ENCODE results near the gene ZBP1.

Gene ZBP1

DNA sequence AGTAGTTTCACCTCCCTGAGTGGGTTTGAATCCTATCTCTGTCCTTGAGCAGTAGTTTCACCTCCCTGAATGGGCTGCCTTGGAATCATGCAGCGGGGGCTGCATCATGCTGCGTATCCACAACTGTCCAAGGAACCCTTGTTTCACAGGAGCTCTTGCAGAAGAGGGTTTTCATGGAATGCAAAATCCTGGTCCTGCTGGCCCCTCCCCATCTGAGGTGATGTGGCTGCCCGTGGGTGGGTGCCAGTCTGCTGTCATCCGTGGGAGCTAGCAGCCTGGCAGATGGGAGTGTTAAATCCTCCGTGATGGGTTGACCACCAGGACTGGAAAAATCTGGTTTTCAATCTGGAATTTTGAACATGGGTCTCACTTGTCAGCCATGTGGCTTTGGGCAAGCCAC is 21.7 kb downstream of the ZBP1 start:
- no peak for ATAC-seq
- no peak for DNase-seq

GRCh38 chr20:57598060-57598459 is 22.2 kb downstream of the ZBP1 start:
- DNase-seq (no peak), ATAC-seq (no peak)

DNA sequence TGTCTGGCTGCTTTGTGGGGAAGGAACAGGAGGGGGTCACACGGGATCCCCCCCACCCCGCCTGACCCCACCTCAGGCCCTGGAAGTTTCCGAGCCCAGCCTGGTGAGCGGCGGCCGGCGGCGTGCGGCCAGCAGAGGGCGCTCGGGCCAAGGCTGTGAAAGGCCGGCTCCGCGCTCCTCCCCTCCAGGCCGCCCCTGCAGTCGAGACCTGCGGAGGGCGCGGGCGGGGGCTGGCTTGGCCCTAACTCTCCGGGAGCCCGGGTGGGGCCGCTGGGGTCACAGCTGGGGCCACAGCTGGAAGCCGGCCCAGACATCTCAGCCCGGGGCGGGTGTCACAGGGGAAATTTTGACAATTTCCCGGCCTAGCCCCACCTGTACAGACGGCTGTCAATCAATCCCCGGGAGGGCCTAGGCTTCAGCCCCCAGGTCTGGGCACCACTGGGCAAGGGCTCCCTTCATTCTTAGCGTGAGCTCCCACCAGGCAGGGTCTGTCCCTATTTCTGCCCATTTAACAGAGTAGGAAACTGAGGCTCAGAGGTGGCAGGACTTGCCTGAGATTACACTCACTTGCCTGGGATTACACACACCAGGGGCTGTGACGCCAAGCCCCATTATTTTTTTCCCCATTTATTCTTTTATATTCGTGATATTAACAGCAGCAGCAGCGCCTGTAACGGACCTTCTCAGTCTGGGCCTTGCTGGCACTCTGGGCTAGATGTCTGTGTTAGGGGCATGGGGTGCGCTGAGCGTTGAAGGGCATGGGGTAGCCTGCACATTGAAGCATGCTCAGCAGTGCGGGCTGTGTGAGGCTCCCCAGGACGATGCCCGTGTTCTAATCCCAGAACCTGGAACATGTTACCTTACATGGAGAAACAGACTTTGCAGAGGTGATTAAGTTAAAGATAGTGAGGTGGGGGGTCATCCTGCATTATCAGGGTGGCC is 23.0 kb downstream of the ZBP1 start:
- DNase-seq (peak; percentile 84), ATAC-seq (peak; percentile 72)

DNA sequence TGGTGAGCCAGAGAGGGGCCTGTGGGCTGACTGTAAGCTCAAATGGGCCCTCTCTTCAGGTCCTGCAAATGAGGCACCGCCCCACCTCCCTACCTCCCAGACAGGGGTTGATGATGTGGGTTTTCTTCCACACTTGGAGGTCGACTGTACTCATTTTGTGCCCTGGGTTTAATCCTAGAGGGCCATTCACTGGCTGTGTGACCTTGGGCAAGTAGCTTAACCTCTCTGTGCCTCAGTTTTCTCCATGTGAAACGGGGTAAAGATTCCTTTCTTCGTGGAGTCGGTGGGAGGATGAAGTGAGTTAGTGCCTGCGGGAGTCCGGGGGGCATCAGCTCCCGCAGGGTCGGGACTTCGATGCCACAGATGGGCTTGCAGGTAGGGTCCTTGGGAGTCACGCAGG is 23.9 kb downstream of the ZBP1 start:
- DNase-seq = no peak
- ATAC-seq = no peak

GRCh38 chr20:57595041-57596030 is 24.9 kb downstream of the ZBP1 start:
- no peak for DNase-seq
- ATAC-seq = no peak

DNA sequence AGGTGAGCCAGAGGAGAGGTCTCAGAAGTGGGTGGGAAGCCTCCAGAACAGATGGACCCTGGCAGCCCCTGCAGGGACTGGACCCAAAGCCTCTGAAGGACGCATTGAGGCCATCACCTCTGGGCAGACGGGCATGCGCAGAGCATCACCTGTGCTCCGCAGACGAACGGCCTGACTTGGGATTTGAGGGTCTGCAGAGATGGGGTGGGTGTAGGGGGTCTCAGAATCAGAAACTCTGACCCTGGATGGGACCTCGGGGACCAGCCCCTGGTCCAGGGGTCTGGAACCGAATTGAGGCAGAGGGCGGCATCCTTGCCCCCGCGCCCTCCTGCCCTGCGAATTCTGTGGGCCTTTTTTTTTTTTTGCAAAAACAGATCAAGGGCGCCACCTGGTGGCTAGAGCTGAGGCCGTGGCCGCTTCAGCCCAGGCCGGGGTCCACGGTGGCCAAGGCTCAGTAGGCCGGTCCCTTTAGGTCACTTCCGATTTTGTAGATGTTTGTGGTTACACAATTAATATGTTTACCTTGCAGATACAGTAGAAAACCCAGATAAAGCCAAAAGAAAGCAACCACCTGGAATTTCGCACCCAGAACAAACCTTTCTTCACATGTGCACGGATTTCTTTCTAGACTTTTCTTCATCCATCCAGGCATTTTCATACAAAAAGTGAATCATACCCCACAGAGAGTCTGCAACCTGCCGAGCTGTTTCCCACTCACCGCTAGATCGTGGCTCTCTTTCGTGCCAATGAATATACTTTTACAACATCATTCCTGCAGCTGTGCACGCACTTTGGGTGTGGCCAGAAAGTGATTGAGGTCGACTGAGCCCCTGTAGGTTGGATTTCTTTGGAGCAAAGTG is 25.9 kb downstream of the ZBP1 start:
- ATAC-seq (no peak), DNase-seq (peak; percentile 74)

GRCh38 chr20:57593134-57593886 is 26.9 kb downstream of the ZBP1 start:
- DNase-seq (no peak), ATAC-seq (no peak)

GRCh38 chr20:57592263-57593092 is 27.7 kb downstream of the ZBP1 start:
- ATAC-seq = no peak
- DNase-seq = no peak

DNA sequence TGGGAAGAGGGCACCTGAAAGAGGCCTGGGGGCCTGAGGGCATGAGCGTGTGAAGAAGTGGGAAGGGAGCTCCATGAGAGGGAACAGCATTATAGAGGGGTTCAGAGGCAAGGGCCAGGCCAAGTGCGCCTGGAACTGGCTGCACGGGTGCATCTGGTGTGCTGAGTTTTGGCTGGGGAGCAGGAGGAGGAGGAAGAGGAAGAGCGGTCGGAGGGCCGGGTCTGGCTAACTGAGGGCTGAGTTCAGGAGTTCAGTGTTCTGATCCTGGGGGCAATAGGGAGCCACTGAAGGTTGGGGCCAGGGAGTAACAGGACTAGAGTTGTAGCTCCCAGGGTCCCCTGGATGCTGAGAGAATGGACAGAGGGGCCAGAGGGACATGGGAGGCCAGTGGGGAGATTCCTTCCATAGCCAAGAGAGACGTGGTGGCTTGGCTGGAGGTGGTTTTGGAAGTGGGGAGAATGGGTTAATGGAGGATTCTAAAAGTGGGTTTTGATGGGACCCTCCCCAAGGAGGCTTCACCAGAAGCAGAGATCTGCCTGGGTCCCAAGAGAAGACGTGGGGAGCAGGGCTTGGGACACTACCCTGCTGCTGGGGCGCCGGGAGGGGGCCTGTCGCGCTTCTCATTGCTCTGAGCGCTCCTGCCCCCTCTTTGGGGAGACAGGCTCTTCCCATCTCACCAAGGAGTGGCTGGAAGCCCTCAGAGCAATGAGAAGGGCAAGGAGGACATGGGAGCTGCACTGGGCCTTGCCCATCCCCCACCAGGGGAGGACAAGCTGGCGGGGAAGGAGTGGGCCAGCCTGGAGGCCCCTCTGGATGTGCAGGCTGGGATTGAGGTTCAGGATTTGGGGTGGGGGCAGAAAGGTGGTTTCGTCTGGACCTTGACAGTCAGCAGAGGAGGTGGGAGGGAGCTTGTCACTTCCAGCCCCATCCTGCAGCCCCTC is 28.7 kb downstream of the ZBP1 start:
- no peak for ATAC-seq

DNA sequence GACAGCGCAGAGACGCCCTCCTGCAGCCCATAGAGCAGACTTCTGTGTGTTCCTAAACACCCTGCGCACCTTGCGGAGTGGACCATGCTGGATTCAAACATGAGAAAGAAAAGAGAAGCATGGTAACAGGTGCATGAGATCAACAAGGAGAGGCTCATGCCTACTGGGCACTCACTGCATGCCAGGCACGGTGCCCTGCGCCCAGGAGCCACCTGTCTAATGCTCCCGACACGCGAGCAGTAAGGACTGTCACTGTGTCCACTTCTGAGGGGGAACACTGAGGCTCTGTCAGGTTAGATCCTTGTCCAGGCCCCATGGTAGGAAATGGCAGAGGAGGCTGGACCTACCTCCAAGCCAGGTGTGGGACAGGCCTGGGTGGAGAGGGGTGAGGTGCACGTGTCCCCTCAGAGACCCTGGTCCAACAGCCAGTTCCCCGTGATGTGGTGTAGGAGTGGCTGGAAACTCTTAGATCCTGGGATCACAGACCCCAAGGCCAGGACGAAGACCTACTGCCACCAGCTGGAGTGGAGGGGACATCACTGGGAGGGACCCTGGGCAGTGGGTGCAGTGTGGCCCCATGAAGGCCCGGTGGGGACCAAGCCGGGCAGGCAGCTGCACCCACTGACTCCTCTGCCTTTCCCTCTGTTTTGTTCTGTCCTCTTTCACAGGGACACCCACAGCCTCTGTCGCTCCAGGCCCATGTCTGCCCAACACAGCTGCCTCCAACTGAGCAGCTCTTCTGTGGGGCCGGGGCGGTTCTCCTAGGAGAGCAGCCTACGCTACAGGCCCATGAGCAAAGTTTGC is 29.5 kb downstream of the ZBP1 start:
- no peak for ATAC-seq
- no peak for DNase-seq

More for the DNA sequence above, 28.7 kb downstream of the ZBP1 start:
- DNase-seq = no peak

GRCh38 chr20:57589728-57590484 is 30.3 kb downstream of the ZBP1 start:
- DNase-seq = no peak
- ATAC-seq = no peak

DNA sequence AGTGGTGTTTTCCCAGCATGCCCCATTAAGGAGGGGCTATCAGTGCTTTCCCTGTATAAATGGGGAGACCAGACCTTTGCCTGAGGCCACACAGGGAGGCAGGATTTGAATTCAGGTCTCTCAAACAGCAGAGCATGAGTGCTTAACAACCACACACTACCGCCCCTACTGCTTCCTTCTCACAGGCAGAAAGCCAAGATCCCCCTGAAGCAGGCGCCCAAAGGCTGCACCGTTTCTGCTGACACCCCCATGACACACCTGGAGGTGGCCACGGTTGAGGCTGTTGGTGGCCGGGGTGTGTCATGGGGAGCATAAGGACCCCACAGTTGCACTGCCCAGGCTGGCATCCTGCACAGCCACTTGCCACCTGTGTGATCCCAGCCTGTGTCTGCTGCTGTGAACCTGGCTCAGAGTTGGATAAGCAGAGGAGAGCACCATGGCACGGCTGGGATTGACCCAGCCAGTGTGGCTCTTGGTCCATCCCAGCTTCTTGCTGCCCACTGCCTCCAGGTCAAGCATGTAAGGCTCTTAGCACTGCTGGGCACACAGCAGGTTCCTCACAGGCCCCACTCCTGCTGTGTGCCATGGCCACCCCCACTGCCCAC is 31.0 kb downstream of the ZBP1 start:
- ATAC-seq (no peak), DNase-seq (no peak)

DNA sequence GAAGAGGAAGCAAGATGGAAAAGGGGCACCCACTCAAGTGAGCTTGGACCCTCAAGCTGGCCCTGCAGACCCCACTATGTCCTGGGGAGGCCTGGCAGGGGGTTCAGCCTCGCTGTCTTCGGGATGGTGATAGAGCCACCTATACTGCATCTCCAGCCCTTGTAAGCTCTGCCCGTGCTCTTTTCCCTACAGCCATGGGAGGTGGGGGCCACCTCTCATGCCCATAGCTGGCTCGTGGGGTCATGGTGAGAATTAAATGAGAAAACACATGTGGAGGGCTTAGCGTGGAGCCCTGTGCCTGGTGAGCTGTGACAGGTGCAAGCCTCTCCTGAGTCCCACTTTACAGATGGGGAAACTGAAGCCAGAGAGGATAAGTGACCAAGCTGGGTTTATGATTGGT is 31.6 kb downstream of the ZBP1 start:
- DNase-seq = no peak
- no peak for ATAC-seq

GRCh38 chr20:57587989-57588377 is 32.2 kb downstream of the ZBP1 start:
- no peak for ATAC-seq
- no peak for DNase-seq

- ATAC-seq (no peak), DNase-seq (no peak)
These were observed 32.8 kb downstream of the ZBP1 start for GRCh38 chr20:57587278-57587988.

- DNase-seq (no peak), ATAC-seq (no peak)
These were observed 33.3 kb downstream of the ZBP1 start for GRCh38 chr20:57586943-57587277.

Measured in stimulated activated naive CD8-positive, alpha-beta T cell treated with anti-CD3 and anti-CD28 coated beads, Interleukin-15, Interleukin-2, amounts not matched to agents 100 U/mL and 50 U/mL, for 24 hours (primary cell).